GM21528 (cell line): ENCODE results near the gene NALF2.

Experiments used
- ATAC-seq: cut with Tn5 transposase; IDR thresholded peaks from one replicate; pipeline ENCODE4 v1.9.1; 2021; ENCODE audit warnings: mild to moderate bottlenecking, moderate library complexity; ENCODE audit not compliant: unreplicated experiment, low FRiP score

NALF2 gene

DNA sequence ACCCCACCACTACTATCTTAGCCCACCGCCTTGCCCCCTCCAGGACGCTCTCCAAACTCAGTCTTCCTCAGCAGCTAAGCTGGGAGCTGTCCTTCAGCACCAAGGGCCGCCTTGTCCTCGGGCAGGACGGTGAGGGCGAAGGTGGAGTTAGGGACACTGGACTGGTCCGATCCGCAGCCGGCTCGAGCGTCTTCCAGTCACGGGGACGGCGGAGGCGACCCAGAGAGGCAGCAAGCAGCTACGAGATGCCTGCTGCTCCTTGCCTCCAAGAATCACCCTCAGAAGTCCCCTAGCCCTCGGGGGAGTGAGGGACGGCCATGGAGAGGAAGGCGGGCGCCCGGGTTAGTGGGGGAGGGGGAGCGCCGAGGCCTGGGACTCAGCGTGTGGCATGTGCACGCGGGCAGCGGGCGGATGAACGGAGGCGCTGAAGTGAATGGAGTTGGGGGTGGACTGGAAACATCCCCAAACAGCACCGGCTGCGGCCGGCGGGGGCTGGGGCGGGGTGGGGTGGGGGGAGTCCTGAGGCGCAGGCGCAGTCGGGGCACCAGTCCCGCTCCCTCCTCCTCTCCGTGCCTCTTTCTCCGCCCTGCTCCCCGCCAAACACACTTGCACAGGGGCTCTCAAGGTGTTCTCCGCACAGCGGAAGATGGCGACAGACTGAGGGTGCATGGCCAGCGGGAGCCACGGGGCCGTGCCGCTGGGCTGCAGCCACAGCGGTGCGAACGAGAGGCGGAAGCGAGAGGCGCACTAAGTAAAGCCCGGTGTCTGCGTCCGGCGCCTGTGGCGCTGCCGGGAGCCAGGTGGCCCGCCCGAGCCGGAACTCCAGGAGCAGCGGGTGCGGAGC lies at the start of gene NALF2:
Gene NALF2, plus strand, starts transcription at position 545 of the 844 bp plus-strand sequence. CDS start 957 bp downstream, outside the sequence.
- ATAC-seq, result no peak

DNA sequence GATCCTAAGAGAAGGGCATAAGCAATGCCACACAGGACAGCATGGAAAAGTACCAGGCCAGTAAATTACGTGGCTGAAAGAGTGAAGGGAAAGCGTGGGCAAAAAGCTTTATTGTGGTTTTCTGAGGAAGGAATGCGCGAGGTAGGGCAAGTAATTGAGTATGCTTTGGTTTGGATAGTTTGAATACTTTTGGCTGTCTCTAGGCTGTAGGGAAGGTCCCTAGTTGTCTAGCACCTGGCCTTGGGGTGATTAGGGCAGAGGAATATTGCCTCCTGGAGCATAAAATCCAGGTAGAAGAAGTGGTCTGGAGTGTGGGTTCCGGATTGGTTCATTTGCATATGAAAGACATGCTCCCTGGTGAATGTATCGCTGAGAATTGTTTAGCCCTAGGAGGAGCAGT lies 46.4 kb upstream of the NALF2 start:
- ATAC-seq, result no peak

DNA sequence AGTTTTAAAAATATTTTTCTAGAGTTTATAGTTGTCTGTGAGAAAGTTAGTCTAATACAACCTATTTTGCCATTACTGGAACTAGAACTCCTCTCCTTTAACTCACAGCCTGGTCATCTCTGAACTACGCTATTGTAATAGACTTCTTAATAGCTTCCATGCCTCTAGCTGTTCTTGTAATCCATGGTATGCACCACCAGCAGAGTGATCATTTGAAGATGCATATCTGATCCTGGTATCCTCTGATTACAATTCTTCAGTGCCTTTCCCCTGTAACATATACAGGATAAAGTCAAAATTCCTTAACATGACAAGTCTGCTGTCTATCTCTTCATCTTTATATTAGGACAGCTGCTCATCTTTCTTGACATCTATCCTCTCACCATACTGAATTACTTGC lies 37.6 kb upstream of the NALF2 start:
- ATAC-seq, result no peak

DNA sequence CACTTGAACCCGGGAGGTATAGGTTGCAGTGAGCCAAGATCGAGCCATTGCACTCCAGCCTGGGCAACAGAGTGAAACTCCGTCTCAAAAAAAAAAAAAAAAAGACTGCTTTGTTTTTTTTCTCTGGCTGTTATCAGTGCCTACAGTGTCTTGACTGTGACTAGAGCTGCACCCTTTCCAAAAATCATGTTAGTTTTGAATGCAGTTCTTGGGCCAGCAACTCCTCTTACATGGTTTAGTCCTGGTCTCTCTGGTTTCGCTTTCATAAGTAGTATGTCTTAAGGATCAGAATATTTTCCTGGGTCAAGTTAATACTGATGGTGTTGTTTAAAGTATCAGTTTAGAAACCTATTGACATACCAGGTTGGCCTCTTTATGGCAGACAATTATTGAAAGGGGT lies 34.2 kb upstream of the NALF2 start:
- ATAC-seq, result no peak

DNA sequence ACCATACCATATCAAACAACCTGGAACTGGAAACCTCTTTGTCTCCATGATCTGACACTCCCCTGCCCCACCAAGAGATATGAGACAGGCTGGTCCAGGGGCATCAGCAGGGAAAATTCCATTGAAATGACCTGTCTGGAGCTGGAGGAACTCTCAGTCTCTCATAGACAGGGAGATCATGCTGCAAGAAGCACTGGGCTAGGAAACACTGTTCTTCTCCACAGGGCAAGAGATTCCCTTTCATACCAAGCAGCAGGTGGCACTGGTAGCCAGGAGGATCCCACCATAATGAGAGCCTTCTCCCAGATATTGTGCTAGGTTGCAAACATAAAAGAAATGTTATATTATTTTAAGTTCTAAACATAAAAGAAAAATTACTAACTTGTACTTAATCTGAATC lies 14.5 kb upstream of the NALF2 start:
- no peak for ATAC-seq

DNA sequence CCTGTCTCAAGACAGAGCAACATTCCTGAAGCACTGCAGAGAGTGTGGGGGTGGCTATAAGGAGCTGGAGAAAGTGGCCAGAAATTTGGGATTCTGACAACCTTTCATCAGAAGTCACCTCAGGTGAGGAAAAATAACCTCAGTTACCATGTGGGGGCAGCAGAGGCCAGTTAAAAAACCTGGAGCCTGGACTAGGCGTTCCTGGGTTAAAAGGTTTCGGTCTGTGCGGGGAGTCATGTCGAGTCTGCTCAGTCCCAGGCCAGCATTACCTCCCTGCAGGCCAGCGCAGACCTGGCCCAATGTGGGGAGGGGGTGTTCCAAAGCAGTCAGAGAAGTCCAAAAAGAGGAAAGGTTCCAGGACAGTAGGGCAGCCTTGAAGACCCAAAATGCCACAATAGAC lies 10.9 kb upstream of the NALF2 start:
- ATAC-seq, result no peak

DNA sequence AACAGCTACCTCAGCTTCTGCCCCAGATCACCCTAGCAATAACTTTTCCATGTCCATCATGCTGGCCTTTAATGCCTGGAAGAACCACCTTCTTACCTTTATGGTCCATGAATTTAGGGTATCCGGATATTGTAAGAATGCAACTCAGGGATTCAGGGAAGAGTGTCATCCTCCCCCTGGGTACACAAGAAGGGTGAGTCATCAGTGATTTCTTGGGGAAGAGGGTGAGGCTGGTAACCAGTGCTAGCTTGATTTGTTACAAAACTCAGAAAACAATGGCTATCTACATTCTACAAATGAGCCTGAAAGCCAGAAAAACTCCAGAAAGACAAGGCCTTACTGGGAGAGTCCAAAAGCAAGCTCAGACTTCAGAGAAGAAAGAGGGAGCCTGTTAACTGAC lies 10.4 kb upstream of the NALF2 start:
- no peak for ATAC-seq

DNA sequence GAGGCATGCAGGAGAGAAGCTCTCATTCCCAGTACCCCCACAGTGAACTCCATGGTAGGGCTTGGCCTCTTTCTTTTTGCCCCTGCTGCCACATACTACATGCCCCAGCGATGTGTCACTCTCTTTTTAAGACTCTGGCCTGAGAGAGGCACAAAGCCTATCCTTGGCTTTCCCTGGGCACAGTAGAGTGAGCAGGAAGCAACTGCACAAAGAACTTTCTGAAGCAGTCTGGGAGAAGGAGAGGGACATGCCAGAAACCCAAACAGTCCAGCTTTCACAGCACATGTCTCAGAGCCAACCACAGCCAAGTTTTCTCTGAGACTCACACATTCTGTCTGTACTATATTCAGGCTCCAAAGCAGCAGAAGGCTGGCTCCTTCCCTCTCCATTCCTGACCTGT lies 7.9 kb upstream of the NALF2 start:
- no peak for ATAC-seq

DNA sequence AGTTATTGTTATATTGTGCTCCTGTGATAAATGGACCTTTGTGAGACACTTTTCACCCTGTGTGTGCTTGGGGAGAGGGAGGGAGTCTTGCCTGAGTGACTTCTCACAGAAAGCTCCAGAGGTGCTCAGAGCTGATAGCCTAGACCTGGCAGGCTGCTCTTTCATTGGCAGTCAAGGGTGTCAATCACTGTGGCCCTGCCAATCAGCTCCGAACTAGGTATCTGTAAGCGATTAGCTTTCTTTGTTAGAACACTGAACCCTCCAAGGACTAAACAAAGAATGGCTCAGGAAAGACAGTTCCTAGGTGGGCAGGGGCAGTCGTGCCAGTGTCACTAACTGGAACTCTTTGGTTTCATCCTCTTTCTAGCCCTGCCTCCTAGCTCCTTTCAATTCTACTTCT lies 2.7 kb upstream of the NALF2 start:
- no peak for ATAC-seq

DNA sequence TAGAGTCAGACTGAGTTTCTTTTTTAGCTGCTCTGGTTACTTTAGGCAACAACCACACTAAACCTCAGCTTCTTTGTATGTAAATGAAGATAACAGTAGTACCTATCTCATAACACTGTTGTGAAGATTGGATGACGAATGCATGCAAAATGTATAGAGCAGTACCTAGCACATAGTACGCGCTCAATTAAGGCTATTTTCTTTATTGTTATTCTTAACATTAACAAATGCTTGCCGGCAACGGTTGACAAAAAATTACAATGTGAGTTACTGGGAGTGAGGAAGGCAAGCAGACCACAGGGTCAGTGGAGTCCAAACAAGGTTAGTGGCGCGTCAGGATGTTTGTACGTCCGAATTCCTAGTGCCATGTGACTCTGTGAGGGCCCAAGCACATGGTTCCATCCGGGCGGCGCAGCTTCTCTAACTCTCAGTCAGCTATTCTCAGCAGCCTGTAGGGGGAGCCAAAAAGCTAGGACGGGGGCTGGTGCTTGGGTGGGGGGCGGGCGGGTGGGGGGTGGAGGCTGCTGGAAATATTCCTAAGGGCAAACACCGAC lies 821 bp upstream of the NALF2 start:
- ATAC-seq, result no peak

DNA sequence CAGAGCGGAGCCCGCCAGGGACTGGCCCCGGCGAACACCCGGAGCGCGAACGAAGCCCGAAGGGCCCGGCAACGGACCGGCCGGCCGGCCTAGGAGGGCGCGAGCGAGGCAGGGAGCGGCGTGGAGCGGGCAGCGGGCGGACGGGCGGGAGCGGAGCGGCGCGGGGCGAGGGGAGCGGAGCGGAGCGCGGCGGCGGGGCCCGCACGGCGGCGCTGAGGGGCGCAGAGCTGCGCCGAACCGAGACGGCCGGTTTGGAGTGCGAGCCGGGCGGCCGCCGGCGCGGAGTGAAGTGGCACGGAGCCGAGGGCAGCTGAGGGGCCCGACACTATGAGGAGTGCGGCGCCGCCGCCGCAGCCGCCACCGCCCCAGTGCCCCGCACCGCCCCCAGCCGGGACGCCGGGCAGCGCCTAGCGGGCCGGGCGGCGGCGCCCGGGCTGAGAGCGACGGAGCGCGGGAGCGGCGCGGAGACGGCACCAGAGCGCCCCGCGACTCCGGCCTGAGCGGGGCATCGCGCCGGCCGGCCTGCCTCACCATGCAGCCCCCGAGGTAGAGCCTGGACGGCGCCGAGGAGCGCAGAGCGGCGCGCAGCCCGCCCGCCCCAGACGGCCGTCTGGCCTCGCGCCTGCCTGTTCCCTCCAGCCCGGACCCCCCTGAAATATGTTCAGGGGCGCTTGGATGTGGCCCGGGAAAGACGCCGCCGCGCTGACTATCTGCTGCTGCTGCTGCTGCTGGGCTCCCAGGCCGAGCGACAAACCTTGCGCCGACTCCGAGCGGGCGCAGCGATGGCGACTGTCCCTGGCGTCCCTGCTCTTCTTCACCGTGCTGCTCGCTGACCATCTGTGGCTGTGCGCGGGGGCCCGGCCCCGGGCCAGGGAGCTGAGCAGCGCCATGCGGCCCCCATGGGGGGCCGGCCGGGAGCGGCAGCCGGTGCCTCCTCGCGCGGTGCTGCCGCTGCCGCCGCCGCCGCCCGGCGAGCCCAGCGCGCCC lies 793 bp downstream of the NALF2 start:
- ATAC-seq, result no peak

DNA sequence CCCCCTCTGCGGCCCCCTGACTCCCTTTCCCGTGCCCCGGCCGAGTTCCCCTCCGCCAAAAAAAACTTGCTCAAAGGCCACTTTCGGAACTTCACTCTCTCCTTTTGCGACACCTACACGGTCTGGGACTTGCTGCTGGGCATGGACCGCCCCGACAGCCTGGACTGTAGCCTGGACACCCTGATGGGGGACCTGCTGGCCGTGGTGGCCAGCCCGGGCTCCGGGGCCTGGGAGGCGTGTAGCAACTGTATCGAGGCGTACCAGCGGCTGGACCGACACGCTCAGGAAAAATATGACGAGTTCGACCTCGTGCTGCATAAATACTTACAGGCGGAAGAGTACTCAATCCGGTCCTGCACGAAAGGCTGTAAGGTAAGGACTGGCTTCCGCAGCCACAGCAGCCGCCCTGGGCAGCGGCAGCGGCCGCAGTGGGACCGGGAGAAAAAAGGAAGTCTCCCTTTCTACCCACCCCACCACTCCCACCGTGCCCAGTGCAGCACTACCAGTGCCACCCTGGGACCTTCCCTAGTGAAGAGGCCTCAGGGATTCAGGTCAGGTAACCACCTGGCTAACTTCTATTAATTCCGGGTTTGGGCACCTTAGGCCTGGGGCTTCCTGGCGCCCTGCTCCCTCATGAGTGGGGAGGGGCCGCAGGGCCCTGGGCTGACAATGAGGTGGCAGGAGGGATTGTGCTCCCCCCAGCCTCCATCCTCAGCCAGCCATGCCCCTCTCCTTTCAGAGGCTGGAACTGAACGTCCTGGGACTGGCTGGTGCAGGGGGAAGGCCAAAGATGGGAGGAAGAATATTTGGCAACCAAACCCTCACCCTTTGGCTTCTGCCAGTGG lies 1.9 kb downstream of the NALF2 start:
- ATAC-seq, result no peak

DNA sequence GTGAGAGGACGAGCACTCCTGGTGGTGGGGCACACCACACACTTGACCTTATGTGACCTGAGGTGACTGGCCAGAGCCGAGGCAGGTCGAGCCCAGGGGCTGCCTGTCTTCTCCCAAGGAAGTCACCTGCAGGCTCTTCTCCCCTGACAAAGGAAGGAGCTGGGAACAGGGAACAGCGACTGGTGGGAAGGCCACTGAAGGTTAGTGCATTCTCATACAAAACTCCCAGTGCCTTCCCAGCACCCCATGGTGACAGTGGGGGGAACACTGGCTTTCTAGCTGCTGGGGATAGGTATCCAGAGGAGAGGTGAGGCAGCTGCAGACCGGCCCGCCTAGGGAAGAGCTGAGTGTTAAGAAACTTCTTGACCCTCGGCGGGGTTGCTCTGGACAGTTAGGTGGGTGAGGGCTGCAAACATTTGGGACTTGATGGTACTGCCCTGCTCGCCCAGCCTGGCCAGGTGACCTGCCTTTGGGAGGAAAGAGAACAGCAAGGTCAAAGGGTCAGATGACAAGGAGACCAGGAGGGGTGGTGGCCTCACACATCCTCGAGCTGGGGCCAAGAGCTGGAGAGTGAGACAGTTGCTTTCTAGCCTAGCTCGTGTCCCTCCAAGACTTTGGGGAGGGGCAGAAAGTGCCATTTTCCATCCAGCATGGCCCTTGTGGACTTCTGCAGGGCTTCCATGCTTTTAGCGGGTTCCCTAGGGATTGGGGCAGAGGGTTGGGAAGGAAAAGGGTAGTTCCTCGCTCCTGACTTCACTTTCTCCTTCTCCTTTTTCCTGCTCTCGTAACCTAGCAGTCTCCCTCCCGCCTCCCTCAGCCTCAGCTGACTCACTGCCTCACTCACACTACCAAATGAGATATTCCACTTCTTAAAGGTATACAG lies 2.7 kb downstream of the NALF2 start:
- no peak for ATAC-seq

DNA sequence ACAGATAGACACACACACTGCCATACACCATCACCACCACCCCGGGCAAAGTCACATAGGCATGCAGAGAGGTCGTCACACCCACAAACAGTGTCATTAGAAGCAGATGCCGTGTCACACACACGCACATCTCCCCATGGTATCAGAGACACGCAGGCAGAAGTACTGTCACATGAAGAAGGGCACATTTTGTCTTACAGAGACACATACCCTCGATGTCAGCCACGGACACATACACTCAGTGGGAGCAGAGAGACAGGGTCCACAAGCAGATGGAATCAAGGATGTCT lies 3.3 kb downstream of the NALF2 start:
- no peak for ATAC-seq

DNA sequence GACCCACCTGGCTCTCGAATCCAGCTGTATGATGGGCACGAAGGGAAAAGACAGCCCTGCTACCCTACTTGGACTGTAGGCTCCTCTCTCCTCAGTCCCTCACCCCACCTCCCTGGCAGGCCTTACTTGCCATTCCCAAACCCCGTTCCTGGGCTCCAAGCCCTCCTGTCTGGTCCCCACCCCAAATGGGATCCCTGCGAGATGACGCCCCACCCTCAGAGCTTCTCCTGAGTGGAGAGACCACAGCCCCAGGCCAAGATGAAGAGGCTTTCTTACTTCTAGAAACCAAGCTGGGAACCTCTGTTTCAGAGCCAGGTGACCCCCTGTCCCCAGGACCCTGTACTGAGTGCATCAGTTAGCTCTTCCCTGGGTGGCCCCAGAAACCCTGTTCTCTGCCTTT lies 4.5 kb downstream of the NALF2 start:
- no peak for ATAC-seq

DNA sequence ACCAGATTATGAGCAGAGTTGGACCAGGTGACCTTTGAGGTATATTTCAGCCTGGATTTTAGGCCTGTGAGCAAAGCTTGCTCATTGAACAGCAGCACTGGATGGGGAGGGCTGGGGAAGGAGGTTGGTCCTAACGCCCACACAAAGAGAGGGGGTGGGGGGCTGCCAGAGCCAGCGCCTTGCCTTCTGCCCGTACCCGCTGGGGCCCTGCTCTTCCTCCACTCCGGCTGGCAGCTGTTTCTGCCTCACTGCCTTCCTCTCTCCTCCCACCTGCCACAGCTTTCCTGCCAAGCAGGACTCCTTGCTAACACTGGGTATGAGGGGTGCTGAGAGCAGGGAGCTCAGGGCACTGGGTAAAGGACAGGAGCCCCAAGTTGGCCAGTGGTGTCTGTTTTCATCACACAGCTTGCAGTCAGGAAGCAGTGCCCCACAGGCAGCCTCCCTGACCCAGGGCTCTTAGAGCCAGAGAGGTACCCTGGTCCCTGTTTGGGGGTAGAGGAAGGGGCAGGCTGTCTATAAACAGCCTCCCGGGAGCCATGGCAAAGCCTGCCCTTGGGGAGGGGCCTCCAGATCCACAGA lies 6.1 kb downstream of the NALF2 start:
- ATAC-seq, result no peak

DNA sequence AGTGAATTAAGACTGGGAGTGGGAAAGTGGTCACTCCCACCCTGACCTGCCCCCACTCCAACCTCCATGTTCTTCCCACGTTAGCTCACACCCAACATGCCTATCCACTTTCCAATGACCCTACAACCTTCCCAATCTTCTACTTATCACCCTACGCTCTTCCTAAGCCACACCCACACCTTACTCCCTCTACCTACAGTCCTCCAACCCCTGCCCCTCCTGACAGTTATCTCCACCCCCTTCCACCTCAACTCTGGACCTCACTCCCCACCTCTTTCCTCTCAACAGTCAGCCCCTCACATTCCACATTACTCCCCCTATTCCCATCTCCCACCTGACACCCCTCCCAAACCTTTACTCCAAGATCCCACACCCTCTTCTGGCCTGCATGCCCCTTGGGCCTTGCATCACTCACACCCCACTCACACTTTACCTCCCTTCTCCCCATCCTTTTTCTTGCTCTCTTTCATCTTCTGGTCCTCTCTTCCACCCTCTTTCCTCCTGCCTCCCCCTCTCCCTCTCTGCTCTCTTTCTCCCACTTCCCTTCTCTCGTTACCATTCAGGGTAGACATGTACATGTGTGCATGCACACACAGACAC lies 6.9 kb downstream of the NALF2 start:
- no peak for ATAC-seq

DNA sequence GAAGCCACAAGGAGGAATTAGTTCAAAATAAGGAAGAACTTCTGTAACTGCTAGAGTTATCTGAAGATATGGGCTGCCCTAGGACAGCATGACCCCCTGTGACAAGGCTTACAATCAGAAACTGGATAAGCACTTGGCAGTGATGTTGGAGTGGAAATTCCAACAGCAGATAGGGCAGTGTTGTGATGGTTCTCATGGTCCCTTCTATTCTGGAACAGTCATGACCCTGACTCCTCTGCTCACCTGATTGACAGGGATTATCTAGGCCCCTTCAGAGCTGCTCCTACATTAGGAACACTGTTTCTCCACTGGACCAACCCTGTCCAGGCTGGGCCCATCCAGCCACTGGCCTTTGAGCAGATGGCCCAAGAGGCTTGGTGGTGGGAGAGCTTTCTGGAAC lies 17.9 kb downstream of the NALF2 start:
- no peak for ATAC-seq

DNA sequence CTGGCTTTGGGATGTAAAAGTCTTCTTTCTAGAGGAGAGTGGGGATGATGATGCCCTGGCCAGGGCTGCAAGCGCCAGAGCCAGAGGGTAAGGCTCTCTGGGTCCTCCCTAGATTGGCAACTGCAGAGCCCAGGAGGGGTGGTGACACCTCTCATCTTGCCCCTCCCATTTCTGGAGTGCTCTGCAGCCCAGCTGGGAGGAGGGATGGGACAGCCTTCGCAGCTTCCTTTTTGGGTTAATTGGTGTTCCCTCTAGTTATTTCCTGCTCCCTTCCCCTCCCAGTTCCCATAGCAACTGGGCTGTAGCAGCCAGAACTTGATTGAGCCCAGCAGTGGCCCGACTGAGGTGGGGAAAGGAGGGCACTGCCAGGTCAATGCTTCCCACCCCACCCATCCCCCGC lies 19.2 kb downstream of the NALF2 start:
- no peak for ATAC-seq
